Measurements from ENCODE around the gene DUSP2.
A peak's percentile ranks its signal among the peaks of the same experiment; 100 is the strongest.

Gene DUSP2

DNA sequence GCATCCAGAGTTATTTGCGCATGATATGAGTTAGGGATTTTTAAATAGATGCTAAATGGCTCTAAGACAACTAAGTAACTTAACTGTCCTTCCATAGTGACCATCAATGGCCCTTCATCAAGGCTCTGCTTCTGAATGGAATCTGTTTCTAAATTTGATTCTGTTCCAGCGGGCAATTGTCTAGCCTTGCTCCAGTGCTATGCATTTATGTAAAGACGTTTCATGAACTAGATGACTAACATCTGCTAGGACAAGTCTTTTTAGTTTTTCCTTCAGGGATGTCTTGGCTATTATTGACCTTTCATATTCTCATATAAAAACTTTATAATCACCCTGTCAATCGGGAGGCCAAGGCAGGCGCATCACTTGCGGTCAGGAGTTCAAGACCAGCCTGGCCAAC is 16.8 kb downstream of the DUSP2 start:
- no peaks in the 10 kb centered on the region for H3K9me3 ChIP-seq (replicated peaks; ENCODE audit: insufficient read depth, low read length)
- H3K4me3 ChIP-seq (ENCODE audit: low read length), result no peak overlapping the region
- no peak overlapping the region for H3K9ac ChIP-seq (ENCODE audit: low read length)
- no peak for DNase-seq
- H3K79me2 ChIP-seq (ENCODE audit: low read length), result no peaks in the 10 kb centered on the region
- peaks cover 25% of the 10 kb centered on the region for H3K4me1 ChIP-seq (ENCODE audit: low read length)
- no peak for TF ChIP-seq EZH2phosphoT487 (IDR thresholded peaks at IDR 0.05; ENCODE audit: low read length)
- no peak for TF ChIP-seq EZH2 (optimal IDR thresholded peaks at IDR 0.05; ENCODE audit: low read depth, low read length)
- TF ChIP-seq, protein P1, sequence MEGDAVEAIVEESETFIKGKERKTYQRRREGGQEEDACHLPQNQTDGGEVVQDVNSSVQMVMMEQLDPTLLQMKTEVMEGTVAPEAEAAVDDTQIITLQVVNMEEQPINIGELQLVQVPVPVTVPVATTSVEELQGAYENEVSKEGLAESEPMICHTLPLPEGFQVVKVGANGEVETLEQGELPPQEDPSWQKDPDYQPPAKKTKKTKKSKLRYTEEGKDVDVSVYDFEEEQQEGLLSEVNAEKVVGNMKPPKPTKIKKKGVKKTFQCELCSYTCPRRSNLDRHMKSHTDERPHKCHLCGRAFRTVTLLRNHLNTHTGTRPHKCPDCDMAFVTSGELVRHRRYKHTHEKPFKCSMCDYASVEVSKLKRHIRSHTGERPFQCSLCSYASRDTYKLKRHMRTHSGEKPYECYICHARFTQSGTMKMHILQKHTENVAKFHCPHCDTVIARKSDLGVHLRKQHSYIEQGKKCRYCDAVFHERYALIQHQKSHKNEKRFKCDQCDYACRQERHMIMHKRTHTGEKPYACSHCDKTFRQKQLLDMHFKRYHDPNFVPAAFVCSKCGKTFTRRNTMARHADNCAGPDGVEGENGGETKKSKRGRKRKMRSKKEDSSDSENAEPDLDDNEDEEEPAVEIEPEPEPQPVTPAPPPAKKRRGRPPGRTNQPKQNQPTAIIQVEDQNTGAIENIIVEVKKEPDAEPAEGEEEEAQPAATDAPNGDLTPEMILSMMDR (IDR thresholded peaks at IDR 0.05; ENCODE audit: low read length), result no peak
- H2AFZ ChIP-seq (ENCODE audit: low read length), result no peak overlapping the region
- H3K27ac ChIP-seq (ENCODE audit: low read length), result no peak overlapping the region
- peak overlapping the region; percentile 18; the same call in 1 of the 2 replicates for H3K4me2 ChIP-seq (ENCODE audit: low read depth, low read length)
- no peaks in the 10 kb centered on the region for H3K9me2 ChIP-seq (replicated peaks; ENCODE audit: insufficient read depth, low read length)
- H3K27me3 ChIP-seq (replicated peaks; ENCODE audit: insufficient read depth, low read length), result peaks cover 27% of the 10 kb centered on the region; the same call in 1 of the 2 replicates
- H3K36me3 ChIP-seq (replicated peaks; ENCODE audit: insufficient read depth, low read length), result no peaks in the 10 kb centered on the region
- peaks cover 13% of the 10 kb centered on the region for H3F3A ChIP-seq (ENCODE audit: insufficient read depth, low read length)
- no peaks in the 10 kb centered on the region for H4K20me1 ChIP-seq (ENCODE audit: insufficient read depth, low read length)

DNA sequence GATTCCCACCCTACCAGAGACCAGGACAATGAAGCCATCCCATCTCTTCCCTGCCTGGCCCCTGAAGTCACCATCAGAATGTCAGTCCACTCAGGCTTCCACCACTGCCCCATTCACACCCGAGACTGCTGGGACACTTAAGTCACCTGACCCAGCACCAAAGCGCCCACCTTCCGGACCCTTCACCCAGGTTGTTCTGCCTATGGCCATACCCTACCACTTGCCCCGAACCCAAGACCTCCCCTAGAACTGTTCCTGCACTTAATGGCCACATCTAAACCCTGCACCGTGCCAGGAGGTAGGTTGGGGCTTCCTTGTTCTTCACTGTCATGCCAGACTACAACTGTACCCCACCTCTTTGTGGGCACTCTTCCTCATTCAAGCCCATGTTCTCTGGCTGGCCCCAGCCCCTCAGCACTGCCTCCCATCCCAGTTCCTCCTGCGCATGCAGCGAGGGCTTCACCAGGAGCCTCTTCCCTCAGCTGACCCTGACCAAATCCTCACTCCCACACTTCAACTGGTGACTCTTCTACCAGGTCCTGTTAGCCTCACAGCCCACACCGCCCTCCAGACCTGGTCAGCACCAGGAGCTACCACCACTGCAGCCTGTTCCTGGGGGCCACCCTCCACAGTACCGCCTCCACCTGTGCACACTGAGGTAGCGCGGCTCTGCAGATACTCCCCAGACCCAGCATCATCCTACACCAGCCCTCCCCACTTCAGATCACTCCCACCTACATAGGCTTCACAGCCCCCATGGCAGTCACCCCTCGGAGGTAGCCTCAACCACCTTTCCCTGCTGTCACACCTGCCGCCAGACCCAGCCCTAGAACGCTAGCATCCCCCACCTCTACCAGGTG is 20.6 kb downstream of the DUSP2 start:
- peaks cover 3% of the 10 kb centered on the region; the same call in 1 of the 2 replicates for H3K4me1 ChIP-seq (ENCODE audit: low read length)
- H3K79me2 ChIP-seq (ENCODE audit: low read length), result no peaks in the 10 kb centered on the region
- no peak overlapping the region for H2AFZ ChIP-seq (ENCODE audit: low read length)
- no peaks in the 10 kb centered on the region for H3F3A ChIP-seq (ENCODE audit: insufficient read depth, low read length)
- H3K27me3 ChIP-seq (replicated peaks; ENCODE audit: insufficient read depth, low read length), result peaks cover 64% of the 10 kb centered on the region
- no peaks in the 10 kb centered on the region for H4K20me1 ChIP-seq (ENCODE audit: insufficient read depth, low read length)
- no peak for DNase-seq
- no peaks in the 10 kb centered on the region for H3K9me2 ChIP-seq (replicated peaks; ENCODE audit: insufficient read depth, low read length)
- TF ChIP-seq EZH2 (optimal IDR thresholded peaks at IDR 0.05; ENCODE audit: low read depth, low read length), result no peak
- TF ChIP-seq EZH2phosphoT487 (IDR thresholded peaks at IDR 0.05; ENCODE audit: low read length), result no peak
- TF ChIP-seq, protein P1 (IDR thresholded peaks at IDR 0.05; ENCODE audit: low read length), result no peak
- no peak overlapping the region for H3K27ac ChIP-seq (ENCODE audit: low read length)
- no peak overlapping the region for H3K4me2 ChIP-seq (ENCODE audit: low read depth, low read length)
- no peaks in the 10 kb centered on the region for H3K9me3 ChIP-seq (replicated peaks; ENCODE audit: insufficient read depth, low read length)
- no peaks in the 10 kb centered on the region for H3K36me3 ChIP-seq (replicated peaks; ENCODE audit: insufficient read depth, low read length)
- H3K4me3 ChIP-seq (ENCODE audit: low read length), result no peak overlapping the region
- H3K9ac ChIP-seq (ENCODE audit: low read length), result no peak overlapping the region

DNA sequence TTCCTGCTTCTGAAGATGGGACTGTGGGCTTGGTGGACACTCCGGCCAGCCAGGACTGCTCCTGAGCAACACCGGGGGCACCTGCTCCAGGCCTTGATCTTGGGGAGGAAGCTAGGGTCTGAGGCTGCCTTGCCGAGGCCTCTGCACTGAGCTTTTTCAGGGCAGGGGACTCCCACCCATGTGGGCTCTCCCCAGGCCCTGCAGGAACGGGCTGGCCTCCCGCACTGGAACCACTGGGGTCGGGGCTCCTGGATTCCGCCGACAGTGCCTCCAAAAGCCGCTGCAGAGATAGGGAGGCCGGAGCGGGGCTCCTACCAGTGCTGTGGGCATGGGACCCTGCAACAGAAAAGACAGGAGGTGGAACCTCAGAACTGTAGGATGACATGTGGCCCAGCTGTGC is 21.3 kb downstream of the DUSP2 start:
- TF ChIP-seq, protein P1 (IDR thresholded peaks at IDR 0.05; ENCODE audit: low read length), result no peak
- no peak for TF ChIP-seq EZH2phosphoT487 (IDR thresholded peaks at IDR 0.05; ENCODE audit: low read length)
- TF ChIP-seq EZH2 (optimal IDR thresholded peaks at IDR 0.05; ENCODE audit: low read depth, low read length), result no peak
- peaks cover 71% of the 10 kb centered on the region for H3K27me3 ChIP-seq (replicated peaks; ENCODE audit: insufficient read depth, low read length)
- no peak overlapping the region for H3K9ac ChIP-seq (ENCODE audit: low read length)
- H3K27ac ChIP-seq (ENCODE audit: low read length), result no peak overlapping the region
- H3K4me1 ChIP-seq (ENCODE audit: low read length), result peaks cover 3% of the 10 kb centered on the region; the same call in 1 of the 2 replicates
- no peak overlapping the region for H3K4me3 ChIP-seq (ENCODE audit: low read length)
- H3K9me3 ChIP-seq (replicated peaks; ENCODE audit: insufficient read depth, low read length), result no peaks in the 10 kb centered on the region
- H3K36me3 ChIP-seq (replicated peaks; ENCODE audit: insufficient read depth, low read length), result no peaks in the 10 kb centered on the region
- H3K4me2 ChIP-seq (ENCODE audit: low read depth, low read length), result no peak overlapping the region
- no peaks in the 10 kb centered on the region for H3F3A ChIP-seq (ENCODE audit: insufficient read depth, low read length)
- no peak for DNase-seq
- no peak overlapping the region for H2AFZ ChIP-seq (ENCODE audit: low read length)
- H4K20me1 ChIP-seq (ENCODE audit: insufficient read depth, low read length), result no peaks in the 10 kb centered on the region
- H3K79me2 ChIP-seq (ENCODE audit: low read length), result no peaks in the 10 kb centered on the region
- H3K9me2 ChIP-seq (replicated peaks; ENCODE audit: insufficient read depth, low read length), result no peaks in the 10 kb centered on the region
